SK-N-SH (cell line): ENCODE data around the gene SALL3. TPM values are rescaled to one million over a fixed set of nuclear protein-coding genes. Genes with fewer than 3 reads are reported as not detected.
"Not testable (repeated sequence)": the region's sequence is repeated elsewhere in the genome, so short reads cannot be mapped to it uniquely, and the experiment has no call there.

Experiments used
- CTCF ChIA-PET: fragments of 300-600, 350-600 bp; formaldehyde crosslinking; extraction: SDS; loops from one replicate; lab custom pipeline; 2021; lab: Yijun Ruan, JAX
- POLR2A ChIA-PET: fragments of 350-600 bp; sonication (Branson Sonifier 250); formaldehyde crosslinking; extraction: SDS; loops from one replicate; lab custom pipeline; 2020; ENCODE audit warnings: antibody characterized with exemption, inconsistent platforms; lab: Yijun Ruan, JAX
- DNase-seq: peaks from one replicate; pipeline ENCODE4 v3.0.0; 2012
- H2AFZ ChIP-seq: fragments of 200-600 bp; sonication (generic); 2 replicates; pipeline ENCODE4 v1.8.1; 2016; ENCODE audit warnings: antibody characterized with exemption, mild to moderate bottlenecking, low read depth
- H3F3A ChIP-seq: fragments of 200-600 bp; sonication (generic); replicated peaks from 2 replicates; pipeline ENCODE3; 2016; ENCODE audit warnings: antibody characterized with exemption, mild to moderate bottlenecking; ENCODE audit not compliant: insufficient read depth
- H3K27ac ChIP-seq, 2 experiments: fragments of 200-500 bp in 1 of 2; fragments of 200-600 bp in 1 of 2; sonication (Bioruptor generic) in 1 of 2; sonication (generic), shearing (Covaris generic) in 1 of 2; 2 replicates each; pipeline versions ENCODE4 v1.5.1 to v1.6.1; 2014 to 2016; ENCODE audit warnings: low read depth in 2 of 2, inconsistent platforms in 1 of 2, low read length in 1 of 2, mild to moderate bottlenecking in 1 of 2, mixed read lengths in 1 of 2
- H3K27me3 ChIP-seq: fragments of 200-600 bp; sonication (generic), shearing (Covaris generic); 2 replicates; pipeline ENCODE4 v1.6.1; 2016; ENCODE audit warnings: mixed run types; ENCODE audit not compliant: insufficient read depth
- H3K36me3 ChIP-seq, 2 experiments: fragments of 200-500 bp in 1 of 2; fragments of 200-600 bp in 1 of 2; sonication (Bioruptor generic) in 1 of 2; sonication (generic) in 1 of 2; replicated peaks in 1 of 2; 2 replicates each; pipeline versions ENCODE3 to v1.5.1; 2014 to 2016; ENCODE audit warnings: low read length in 1 of 2, mild to moderate bottlenecking in 1 of 2; ENCODE audit not compliant: insufficient read depth in 2 of 2, control insufficient read depth in 1 of 2
- H3K4me1 ChIP-seq, 2 experiments: fragments of 200-500 bp in 1 of 2; fragments of 200-600 bp in 1 of 2; sonication (Bioruptor generic) in 1 of 2; sonication (generic), shearing (Covaris generic) in 1 of 2; 2 replicates each; pipeline versions ENCODE4 v1.5.1 to v1.6.1; 2014 to 2016; ENCODE audit warnings: low read depth in 1 of 2, low read length in 1 of 2, mixed run types in 1 of 2; ENCODE audit not compliant: insufficient read depth in 2 of 2, control insufficient read depth in 1 of 2
- H3K4me2 ChIP-seq: fragments of 200-600 bp; sonication (generic), shearing (Covaris generic); 2 replicates; pipeline ENCODE4 v1.6.1; 2017; ENCODE audit warnings: mixed run types
- H3K4me3 ChIP-seq, 2 experiments: fragments of 200-500 bp in 1 of 2; fragments of 200-600 bp in 1 of 2; sonication (Bioruptor generic) in 1 of 2; sonication (generic), shearing (Covaris generic) in 1 of 2; 2 replicates each; pipeline versions ENCODE4 v1.5.1 to v1.8.1; 2014 to 2016; ENCODE audit warnings: low read depth in 2 of 2, inconsistent platforms in 1 of 2, low read length in 1 of 2, mild to moderate bottlenecking in 1 of 2, mixed read lengths in 1 of 2, moderate library complexity in 1 of 2
- H3K79me2 ChIP-seq: fragments of 200-600 bp; sonication (generic); 2 replicates; pipeline ENCODE4 v1.8.1; 2017; ENCODE audit warnings: mild to moderate bottlenecking; ENCODE audit not compliant: insufficient read depth
- H3K9ac ChIP-seq: fragments of 200-600 bp; sonication (generic); 2 replicates; pipeline ENCODE4 v1.6.1; 2017; ENCODE audit warnings: mixed run types
- H3K9me2 ChIP-seq: fragments of 200-600 bp; sonication (generic); 2 replicates; pipeline ENCODE4 v1.6.1; 2017; ENCODE audit warnings: mixed run types
- H3K9me3 ChIP-seq: fragments of 200-600 bp; sonication (generic); 2 replicates; pipeline ENCODE4 v1.6.1; 2017; ENCODE audit warnings: mixed run types, mild to moderate bottlenecking, moderate library complexity
- H4K20me1 ChIP-seq: fragments of 200-600 bp; sonication (generic); 2 replicates; pipeline ENCODE4 v1.6.1; 2017; ENCODE audit warnings: mild to moderate bottlenecking, mixed run types; ENCODE audit not compliant: insufficient read depth
- CHD2 ChIP-seq: fragments of 150-350 bp; IDR thresholded peaks from 2 replicates; pipeline ENCODE4 v1.6.1; 2018; ENCODE audit warnings: low read length; ENCODE audit not compliant: partially characterized antibody
- FOSL2 ChIP-seq: IDR thresholded peaks from 2 replicates; pipeline ENCODE4 v1.4.0; 2012; ENCODE audit warnings: low read depth, mild to moderate bottlenecking, moderate library complexity, borderline replicate concordance
- FOXJ3 ChIP-seq: sonication (generic); formaldehyde crosslinking; IDR thresholded peaks from 2 replicates; pipeline ENCODE4 v1.5.1; 2020; ENCODE audit warnings: mild to moderate bottlenecking, missing genetic modification reagents
- FOXM1 ChIP-seq: IDR thresholded peaks from 2 replicates; pipeline ENCODE4 v1.4.0; 2012; ENCODE audit warnings: low read depth, mild to moderate bottlenecking
- GABPA ChIP-seq: IDR thresholded peaks from 2 replicates; pipeline ENCODE4 v1.4.0; 2012; ENCODE audit warnings: low read depth, mild to moderate bottlenecking
- GATA2 ChIP-seq: sonication (generic); formaldehyde crosslinking; IDR thresholded peaks from 2 replicates; pipeline ENCODE4 v1.5.0; 2020; ENCODE audit warnings: mild to moderate bottlenecking, missing genetic modification reagents
- MEF2A ChIP-seq: IDR thresholded peaks from 2 replicates; pipeline ENCODE4 v1.4.0; 2012; ENCODE audit warnings: low read depth, borderline replicate concordance
- MXI1 ChIP-seq: IDR thresholded peaks from 2 replicates; pipeline ENCODE4 v1.6.1; 2012; ENCODE audit warnings: mild to moderate bottlenecking, low read depth, low read length, improper control_type of control experiment
- NFIC ChIP-seq: IDR thresholded peaks from 2 replicates; pipeline ENCODE4 v1.4.0; 2012; ENCODE audit warnings: borderline replicate concordance
- NRF1 ChIP-seq: IDR thresholded peaks from 2 replicates; pipeline ENCODE4 v1.6.1; 2012; ENCODE audit warnings: low read depth, mild to moderate bottlenecking, low read length
- PBX3 ChIP-seq: IDR thresholded peaks from 2 replicates; pipeline ENCODE4; 2012
- RAD21 ChIP-seq: IDR thresholded peaks from 2 replicates; pipeline ENCODE4 v1.6.1; 2012; ENCODE audit warnings: mild to moderate bottlenecking, low read length
- REST ChIP-seq: IDR thresholded peaks from 2 replicates; pipeline ENCODE4 v1.6.1; 2012; ENCODE audit warnings: mild to moderate bottlenecking, low read depth, low read length, moderate library complexity
- TAF1 ChIP-seq: IDR thresholded peaks from 2 replicates; pipeline ENCODE4 v1.6.1; 2012; ENCODE audit warnings: low read depth, mild to moderate bottlenecking, low read length, moderate library complexity, borderline replicate concordance
- TEAD4 ChIP-seq: IDR thresholded peaks from 2 replicates; pipeline ENCODE4 v1.4.0; 2012; ENCODE audit warnings: mild to moderate bottlenecking, borderline replicate concordance; ENCODE audit not compliant: insufficient read depth
- USF1 ChIP-seq: IDR thresholded peaks from 2 replicates; pipeline ENCODE4 v1.4.0; 2012; ENCODE audit warnings: low read depth, borderline replicate concordance
- ZBTB33 ChIP-seq: IDR thresholded peaks from 2 replicates; pipeline ENCODE4 v1.4.0; 2012; ENCODE audit warnings: low read depth, borderline replicate concordance
- WGBS: methylation state at CpG from one replicate; pipeline ENCODE4 v1.1.6; 2017; ENCODE audit warnings: low lambda C conversion rate; 5-methylcytosine and 5-hydroxymethylcytosine counted together
- polyA plus RNA-seq, 3 experiments: library from polyadenylated mRNA; depleted of rRNA; stranded (reverse); fragments of >200 nt; gene quantifications; 2 replicates each; pipeline ENCODE4 v1.2.3, GENCODE V29; 2012

SALL3 gene
- polyA plus RNA-seq, 1 of the 3 experiments (the other 2 are of a cell fraction): not detected

- Histone ChIP-seq H2AFZ (no peak overlapping the region), H3K9me2 (no peaks in the 10 kb centered on the region), H3K9me3 (no peaks in the 10 kb centered on the region), H3K4me2 (no peak overlapping the region), H3K79me2 (no peaks in the 10 kb centered on the region), H3K27ac (no peak overlapping the region), H3K27me3 (peaks cover 5% of the 10 kb centered on the region; the same call in 1 of the 2 replicates), H4K20me1 (no peaks in the 10 kb centered on the region), H3F3A (no peaks in the 10 kb centered on the region), H3K36me3 (no peaks in the 10 kb centered on the region), H3K4me1 (no peaks in the 10 kb centered on the region), H3K9ac (no peak overlapping the region), H3K4me3 (no peak overlapping the region)
- 17% methylated on average over 7 of the region's 7 CpGs for WGBS
- no peak for DNase-seq
- TF ChIP-seq TEAD4 (no peak), NRF1 (no peak), MEF2A (no peak), PBX3 (no peak), CHD2 (no peak), FOXJ3 (CRISPR knock-in tag) (no peak), USF1 (no peak), RAD21 (no peak), MXI1 (no peak), TAF1 (no peak), ZBTB33 (no peak), GATA2 (CRISPR knock-in tag) (no peak), GABPA (no peak), FOSL2 (no peak), FOXM1 (no peak), REST (no peak), NFIC (no peak)
- CTCF ChIA-PET: no interaction called here
- POLR2A ChIA-PET: no interaction called here
Measured at GRCh38 chr18:78962098-78962497, 17.5 kb upstream of the SALL3 start.

GRCh38 chr18:78964727-78965126 lies 14.9 kb upstream of the SALL3 start:
- H2AFZ ChIP-seq, H3K9me3 ChIP-seq, H3K27ac ChIP-seq, H3K9ac ChIP-seq, H3K79me2 ChIP-seq, H3K4me2 ChIP-seq, H3K4me3 ChIP-seq, H3K36me3 ChIP-seq, H3F3A ChIP-seq, POLR2A ChIA-PET, H3K9me2 ChIP-seq, CTCF ChIA-PET, H3K4me1 ChIP-seq, H4K20me1 ChIP-seq, DNase-seq: not testable (repeated sequence)
- 48% methylated on average over 9 of the region's 24 CpGs for WGBS
- H3K27me3 ChIP-seq: peaks cover 28% of the 10 kb centered on the region; the same call in 1 of the 2 replicates
